CD1c-positive myeloid dendritic cell (primary cell): Measurements from ENCODE around the gene DOCK7.

Source experiments
- DNase-seq: peaks from one replicate; pipeline ENCODE4 v3.0.0-alpha.2; 2016; ENCODE audit errors: extremely low spot score

DOCK7 gene

DNA sequence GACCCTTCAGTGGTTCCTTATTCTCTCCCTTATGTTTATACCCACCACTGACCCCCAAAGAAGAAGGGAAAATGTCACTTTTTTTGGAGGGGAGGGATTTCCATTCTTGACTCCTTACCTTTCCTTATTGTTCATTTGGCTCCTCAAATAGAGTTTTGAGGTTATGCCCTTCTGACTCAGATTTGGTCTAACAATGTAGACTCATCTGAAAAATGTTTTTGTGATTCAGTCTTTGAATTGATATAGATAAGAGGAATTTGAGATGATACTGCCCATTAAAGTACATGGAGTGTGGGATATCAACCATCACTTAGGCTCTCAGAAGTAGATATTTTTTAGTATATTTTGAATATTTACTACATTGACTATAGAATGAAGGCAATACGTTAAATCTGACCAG, 235.2 kb downstream of the DOCK7 start:
- no peak for DNase-seq

DNA sequence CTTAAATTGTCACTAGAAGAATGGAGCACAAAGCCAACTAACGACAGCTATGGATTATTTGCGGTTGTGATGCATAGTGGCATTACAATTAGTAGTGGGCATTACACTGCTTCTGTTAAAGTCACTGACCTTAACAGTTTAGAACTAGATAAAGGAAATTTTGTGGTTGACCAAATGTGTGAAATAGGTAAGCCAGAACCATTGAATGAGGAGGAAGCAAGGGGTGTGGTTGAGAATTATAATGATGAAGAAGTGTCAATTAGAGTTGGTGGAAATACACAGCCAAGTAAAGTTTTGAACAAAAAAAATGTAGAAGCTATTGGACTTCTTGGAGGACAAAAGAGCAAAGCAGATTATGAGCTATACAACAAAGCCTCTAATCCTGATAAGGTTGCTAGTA, 237.9 kb downstream of the DOCK7 start:
- no peak for DNase-seq

DNA sequence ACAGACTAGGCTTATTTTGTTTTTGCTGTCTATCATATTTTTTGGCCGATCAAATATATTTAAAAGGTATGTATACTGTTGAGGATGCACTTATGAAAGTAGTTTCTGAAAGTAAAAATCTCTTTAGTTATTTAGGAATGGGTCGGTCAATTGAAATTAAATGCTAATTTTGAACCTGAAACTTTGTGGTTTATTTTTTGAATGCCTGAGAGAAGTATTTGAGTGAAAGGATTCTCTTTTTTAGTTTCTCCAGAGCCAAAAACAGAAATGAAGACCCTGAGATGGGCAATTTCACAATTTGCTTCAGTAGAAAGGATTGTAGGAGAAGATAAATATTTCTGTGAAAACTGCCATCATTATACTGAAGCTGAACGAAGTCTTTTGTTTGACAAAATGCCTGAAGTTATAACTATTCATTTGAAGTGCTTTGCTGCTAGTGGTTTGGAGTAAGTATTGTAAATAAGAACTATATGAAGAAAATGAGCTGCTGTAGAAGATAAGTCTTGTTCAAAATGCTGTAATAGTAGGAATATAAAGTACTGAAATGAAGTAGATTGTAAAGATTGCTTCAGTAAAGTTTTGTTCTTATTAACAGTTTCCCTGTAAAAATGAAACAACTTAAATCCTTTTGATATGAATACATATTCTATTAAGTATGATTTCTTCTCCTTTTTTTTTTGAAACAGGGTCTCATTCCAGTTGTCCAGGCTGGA, 239.8 kb downstream of the DOCK7 start:
- DNase-seq, result no peak

DNA sequence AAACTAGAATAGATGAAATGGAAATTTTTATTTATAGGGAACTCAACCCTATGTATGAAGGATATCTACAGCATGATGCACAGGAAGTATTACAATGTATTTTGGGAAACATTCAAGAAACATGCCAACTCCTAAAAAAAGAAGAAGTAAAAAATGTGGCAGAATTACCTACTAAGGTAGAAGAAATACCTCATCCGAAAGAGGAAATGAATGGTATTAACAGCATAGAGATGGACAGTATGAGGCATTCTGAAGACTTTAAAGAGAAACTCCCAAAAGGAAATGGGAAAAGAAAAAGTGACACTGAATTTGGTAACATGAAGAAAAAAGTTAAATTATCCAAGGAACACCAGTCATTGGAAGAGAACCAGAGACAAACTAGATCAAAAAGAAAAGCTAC, 243.5 kb downstream of the DOCK7 start:
- no peak for DNase-seq

DNA sequence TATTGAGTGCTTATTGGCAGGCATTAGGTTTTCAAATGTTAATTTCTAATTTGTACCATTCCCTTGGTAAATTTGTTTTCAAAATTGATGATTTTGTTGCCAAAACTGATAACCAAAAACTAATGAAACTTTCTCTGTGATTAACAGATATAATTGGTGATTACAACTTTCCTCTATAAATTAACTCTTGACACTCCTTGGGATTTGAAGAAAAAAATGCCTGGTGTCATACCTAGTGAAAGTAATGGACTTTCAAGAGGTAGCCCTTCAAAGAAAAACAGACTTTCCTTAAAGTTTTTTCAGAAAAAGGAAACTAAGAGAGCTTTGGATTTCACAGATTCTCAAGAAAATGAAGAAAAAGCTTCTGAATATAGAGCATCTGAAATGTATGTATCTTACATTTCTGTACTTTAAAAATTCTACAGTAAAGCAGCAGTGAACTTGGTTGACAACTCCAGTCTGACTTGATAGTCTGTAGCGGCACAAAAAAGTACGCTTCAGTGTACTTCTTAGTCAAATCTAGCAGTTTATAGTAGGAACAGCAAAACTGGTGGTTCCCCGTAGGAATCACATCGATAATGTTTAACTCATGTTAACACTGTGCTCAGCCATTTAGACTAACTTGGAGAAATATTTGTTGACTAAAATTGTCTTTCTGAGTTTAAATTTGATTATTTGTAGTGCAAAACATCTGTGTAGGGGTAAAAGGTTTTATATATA, 248.4 kb downstream of the DOCK7 start:
- DNase-seq, result no peak

DNA sequence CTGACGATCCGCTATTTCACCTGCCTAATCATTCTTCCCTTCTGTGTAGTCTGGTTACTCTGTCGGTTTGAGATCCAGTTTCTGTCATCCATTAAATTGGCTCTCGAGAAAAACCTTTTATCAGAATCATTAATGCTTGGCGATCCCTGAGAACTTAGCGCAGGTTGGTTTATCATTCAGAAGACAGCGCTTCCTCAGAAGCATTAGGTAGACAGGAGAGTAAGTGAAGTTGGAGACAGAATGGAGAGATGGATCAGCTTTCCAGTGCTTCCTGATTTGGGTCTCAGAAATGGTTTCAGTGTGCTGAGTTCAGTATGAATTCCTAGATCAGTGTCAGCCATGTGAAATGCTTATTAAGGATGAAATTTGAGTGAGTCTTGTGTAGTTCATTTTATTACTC, 250.0 kb downstream of the DOCK7 start:
- DNase-seq, result no peak

DNA sequence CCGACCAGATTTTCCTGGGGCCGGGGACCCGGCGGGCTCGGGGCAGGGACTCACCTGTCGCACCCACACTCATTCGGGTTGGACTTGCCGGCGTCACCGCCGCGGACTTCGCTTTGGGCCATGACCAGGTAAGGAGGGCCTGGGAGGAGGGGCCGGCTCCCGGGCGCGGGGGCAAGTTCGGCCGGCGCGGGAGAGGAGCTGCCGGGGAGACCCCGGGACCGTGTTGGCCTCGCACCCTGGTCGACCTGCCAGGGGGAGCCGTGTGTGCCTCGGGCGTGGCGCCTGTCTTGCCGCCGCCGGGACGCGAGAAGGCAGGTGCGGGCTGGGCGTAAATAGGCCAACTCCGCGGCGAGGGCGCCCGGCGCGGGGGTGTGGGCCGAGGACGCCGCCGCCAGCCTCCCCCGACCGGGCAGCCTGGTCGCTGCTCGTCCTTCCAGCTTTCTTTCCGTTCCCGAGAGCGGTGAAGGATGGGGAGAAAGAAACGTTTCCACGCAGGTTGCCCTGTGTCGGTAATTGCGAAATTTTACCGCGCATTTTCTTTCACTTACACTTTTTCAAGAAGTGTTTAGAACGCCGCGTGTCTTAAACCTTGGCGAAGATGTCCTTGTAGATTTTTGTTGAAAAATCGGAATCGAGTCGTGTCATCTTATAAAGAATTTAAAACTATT, 250.8 kb downstream of the DOCK7 start:
- DNase-seq, result peak; percentile 45

DNA sequence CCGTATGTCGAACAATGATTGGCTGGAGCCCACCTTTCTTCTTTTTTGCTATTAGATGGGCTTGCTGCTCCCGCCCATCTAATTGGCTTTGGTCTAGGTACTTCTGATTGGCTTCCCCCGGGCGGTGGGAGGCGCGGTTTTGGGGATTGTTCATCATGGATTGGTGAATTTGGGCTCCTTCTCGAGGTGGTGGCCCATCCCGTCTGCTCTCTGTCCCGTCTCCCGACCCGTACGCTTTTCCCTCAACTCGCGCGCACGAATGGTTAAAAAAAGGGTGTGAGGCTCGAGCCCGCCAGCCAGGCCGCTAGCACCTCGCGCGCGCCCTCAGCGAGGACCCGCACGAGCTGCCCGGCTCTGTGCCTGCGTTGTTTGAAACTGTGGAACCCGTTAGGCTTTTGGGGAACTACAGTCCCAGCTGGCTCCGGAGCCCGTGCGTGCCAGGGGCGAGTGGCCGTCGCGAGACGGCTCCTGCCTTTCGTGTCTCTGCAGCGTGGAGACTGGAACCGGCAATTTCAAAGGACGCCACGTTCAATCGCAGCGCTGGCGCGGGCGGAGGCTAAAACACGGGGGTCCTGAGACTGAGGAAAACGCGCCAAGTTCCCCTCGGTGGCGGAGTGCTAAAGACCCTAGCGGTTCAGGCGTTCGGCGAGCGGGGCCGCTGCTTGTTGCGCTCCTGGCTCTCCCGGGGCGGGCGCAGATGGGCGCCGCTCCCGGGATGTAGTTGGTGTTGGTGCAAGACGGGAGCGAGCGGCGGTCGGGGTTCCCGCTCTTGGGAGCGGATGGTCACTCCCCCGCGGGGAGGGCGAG, 251.5 kb downstream of the DOCK7 start, which contains the start of gene USP1:
USP1 (plus strand) TSS at position 584 of the 807 bp plus-strand sequence. CDS start 2,819 bp downstream, outside the sequence.
- DNase-seq, result peak; percentile 99

DNA sequence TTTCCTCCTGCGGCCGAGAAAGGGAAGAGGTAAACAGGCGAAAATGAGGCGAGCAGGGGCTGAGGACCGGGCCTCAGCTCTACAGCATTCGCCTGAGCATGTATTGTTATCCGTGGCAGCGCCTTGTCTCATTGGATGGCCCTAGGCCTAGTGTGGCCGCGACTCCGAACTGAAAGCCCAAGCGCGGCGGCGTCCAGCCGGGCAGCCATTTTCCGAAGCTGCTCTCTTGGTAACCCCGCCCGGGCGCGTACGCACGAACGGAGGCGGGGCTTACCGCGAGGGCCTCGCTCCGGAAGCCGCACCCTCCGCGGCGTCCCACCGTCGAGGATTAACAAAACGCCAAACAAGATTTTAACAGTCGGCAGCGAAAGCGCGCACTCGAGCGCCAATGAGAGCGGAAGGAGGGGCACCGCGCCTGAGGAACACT, 252.1 kb downstream of the DOCK7 start:
- peak; percentile 99 for DNase-seq

DNA sequence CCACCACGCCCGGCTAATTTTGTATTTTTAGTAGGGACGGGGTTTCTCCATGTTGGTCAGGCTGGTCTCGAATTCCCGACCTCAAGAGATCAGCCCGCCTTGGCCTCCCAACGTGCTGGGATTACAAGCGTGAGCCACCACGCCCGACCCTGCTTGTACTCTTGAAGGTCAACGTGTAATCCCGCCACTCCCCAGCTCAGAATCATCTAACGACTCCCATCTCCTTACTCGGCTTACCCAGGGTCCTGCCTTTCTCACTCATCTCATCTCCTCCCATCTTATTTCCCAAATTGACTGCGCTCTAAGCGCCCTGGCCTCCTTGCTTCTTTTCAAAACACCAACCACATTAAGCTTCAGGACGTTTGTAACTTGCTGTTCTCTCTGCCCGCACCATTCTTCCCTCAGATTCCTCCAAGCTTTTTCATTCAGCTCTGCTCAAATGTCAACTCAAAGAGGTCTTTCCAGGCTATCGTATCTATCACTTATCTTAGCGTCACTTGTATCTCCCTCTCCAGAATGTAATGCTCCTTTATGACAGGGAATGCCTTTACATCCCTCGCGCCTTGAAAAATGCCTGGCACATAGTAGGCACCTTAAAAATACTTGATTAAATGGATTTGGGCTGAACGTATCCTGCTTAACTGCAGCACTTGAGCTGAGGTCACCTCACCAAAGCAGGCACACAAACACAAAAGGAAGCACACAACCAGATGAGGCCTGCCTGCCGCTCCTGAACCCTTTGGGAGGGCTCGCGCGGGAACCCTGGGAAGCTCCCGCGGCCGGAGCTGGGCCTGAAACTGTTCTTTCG, 252.8 kb downstream of the DOCK7 start:
- no peak for DNase-seq

DNA sequence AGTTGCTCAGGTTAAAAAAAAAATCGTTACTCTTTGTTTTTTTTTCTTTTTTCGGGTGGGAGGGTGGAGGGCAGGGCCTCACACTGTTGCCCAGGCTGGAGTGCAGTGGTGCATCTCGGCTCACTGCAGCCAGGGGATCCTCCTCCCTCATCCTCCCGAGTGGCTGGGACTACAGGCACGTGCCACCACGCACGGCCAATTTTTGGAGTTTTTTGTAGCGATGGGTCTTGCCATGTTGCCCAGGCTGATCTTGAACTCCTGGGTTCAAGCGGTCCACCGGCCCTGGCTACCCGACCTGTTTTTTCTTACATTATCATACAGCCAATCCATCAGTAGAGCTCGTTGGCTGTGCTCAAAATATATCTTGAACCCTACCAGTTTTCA, 253.6 kb downstream of the DOCK7 start:
- no peak for DNase-seq

DNA sequence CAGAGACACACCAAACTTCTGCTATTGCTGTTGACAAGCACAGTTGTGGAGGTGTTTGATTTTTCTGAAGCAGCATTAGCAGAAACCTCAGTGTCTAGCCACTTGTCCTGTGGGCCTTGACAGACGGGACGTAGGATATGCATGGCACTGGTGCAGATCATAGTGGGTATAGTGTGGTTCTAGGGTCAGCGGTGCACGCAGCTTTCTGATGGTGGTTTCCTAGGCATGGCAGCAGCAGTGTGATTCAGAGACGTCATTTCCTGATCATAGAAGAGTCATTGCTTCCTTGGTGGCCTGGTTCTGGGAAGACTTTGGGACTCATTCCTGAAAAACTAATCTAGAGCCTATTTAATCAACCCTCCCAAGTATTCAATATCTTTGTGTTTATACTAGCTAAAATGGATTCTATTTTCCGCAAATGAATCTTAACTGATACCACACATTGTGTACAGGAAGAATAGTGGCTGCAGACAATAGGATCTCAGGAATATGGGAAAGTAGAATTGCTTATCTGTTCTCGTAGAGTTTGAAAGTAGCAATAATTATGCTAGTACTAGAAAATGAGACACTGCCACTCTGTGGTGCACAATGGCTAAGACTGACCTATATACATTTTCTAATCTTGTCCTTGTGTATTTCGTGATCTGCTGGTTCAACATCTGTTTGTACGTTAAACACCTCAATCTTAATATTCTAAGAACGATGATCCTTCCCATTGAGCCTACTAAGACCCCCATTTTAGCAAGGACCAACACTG, 254.1 kb downstream of the DOCK7 start:
- DNase-seq, result no peak

DNA sequence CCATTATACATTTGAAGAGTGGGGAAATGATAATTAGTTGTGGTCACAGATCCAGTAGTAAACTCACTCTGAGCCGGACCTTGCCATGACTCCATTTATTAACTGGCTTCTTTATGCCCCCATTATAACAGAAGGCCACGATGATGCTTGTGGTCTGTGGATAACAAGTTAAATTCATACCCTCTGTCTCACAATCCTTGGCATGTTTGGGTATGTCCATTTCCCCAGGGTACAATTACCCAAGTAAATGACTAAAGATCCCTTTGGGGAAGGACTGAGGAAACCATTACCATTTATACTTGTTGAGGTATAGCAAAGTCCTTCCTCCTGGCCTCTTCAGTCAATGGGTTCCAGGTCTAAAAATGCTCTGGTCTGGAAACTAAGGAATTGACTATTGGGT, 258.6 kb downstream of the DOCK7 start:
- DNase-seq, result no peak

DNA sequence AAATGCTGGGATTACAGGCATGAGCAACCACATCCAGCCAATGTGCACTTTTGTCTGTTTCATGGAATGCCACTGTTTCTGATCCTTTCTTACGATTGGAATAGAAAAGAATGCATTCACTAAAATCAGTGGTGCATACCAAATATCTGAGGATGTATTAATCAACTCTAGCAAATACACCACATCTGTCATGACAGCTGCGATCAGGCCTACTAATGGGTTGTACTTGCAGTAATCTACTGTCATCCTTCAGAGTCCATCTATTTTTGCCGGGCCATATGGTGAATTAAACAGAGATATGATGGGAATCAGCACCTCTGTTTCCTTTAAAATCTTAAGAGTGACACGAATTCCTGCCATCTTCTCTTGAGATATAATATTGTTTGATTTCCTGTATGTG, 259.8 kb downstream of the DOCK7 start:
- DNase-seq, result no peak

DNA sequence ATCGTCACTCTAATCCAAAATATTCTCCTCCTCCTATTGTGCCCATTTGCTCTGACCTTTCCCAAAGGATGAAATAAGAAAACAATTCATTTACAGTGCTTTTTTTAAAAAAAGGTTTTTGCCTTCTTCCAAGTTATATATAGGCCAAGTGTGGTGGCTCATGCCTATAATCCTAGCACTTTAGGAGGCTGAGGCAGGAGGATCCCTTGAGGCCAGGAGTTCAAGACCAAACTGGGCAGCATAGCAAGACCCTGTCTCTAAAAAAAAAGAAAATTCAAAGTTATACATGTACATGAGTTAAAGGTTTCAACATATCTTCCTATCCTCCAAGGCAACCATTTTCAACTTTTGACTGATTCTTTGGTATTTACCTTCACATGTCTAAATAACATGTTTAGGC, 261.4 kb downstream of the DOCK7 start:
- DNase-seq, result no peak

DNA sequence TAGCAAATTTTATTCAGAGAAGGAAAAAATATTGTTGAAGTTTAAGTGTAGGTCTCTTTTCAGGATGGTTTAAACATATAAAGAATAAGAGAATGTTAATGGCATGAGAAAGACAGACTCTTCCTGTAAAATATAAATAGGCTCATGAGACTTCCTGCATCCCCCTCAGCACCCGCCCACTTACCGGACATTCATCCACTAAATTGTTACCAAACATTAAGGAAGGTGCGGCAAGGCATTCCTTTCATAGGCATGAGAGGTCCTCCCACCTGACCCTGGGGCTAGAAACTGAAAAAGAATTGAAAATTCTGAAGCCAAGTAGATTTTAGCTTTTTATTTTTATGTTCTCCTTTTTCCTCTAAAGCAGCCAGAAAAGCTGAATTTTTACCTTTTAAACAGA, 261.9 kb downstream of the DOCK7 start:
- DNase-seq, result no peak

DNA sequence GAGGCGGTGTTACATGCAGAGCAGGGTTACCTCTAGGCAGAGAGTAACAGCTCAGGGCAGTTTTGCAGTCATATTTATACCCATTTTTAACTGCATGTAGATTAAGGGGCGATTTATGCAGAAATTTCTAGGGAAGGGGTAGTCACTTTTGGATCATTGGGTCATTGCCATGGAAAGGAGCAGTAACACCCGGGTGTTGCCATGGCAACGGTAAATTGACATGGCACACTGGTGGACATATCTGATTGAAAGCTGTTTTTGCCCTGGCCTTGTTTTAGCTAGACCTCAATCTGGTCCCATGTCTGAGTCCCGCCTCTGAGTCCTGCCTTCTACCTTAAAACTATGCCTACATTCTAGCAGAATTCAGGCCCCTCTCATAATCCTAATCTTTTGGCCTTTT, 263.1 kb downstream of the DOCK7 start:
- no peak for DNase-seq

DNA sequence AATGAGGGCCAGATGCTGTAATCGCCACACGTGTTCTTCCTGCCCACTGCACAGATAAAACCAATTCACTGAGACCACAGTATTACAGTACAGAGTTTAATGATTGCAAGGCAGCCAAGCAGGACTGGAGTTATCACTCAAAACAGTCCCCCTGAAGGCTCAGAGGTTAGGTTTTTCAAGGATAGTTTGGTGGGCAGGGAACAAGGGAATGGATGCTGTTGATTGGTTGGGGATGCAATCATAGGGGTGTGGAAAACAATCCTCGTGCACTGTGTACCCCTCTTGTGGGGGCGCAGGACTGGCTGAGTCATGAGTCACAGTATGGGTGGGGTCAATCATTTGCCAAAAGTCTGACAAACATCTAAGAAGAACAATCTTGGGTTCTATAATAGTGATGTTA, 263.8 kb downstream of the DOCK7 start:
- no peak for DNase-seq

DNA sequence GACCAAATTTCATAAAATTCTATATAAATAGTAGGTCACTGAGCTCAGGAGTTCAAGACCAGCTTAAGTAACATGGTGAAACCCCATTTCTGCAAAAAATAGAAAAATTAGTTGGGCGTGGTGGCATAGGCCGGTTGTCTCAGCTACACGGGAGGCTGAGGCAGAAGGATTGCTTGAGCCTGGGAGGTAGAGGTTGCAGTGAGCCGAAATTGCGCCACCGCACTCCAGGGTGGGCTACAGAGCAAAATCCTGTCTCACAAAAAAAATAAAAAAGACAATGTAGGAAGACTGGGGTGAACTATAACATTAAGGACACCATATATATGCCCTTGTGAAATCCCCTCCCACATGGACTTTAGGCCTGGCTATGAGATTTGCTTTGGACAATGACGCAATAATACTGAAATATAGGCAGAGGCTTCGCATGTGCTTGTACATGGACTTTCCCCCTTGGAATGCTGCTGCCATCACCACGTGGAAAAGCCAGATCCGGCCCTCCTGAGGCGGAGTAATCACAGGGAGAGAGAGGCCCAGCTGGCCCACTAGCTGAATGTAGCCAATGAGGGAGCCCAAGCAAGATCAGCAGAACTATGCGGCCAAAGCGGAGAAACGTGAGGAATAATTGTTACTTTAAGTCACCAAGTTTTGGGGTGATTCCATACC, 264.5 kb downstream of the DOCK7 start:
- DNase-seq, result no peak

DNA sequence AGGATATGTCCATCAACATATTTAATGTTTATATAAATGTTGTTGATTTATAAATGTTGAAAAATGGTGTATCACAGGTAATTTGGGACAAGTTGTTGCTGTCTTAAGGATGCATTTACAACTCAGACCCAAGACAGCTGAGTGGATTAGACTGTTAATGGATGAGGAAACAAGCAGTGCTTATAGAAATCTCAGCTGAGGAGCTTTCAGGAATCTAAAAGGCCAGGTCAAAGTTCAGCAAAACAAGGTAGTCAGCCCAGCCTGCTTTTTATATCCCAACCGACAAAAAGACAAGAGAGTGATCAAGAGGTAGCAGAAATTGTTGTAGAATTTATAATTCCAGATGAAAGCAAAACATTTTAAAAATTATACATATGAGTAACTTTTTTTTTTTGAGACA, 268.0 kb downstream of the DOCK7 start:
- DNase-seq, result no peak
